ENCODE data around the gene SIRPG.

SIRPG gene

GRCh38 chr20:1696521-1697209, 39.1 kb upstream of the SIRPG start:
- no peak for DNase-seq (ENCODE audit: low read depth in 2 of 2)
- no peak for TF ChIP-seq CTCF (IDR thresholded peaks at IDR 0.05; ENCODE audit: low read depth, low read length)
- no peak overlapping the region for H3K4me3 ChIP-seq (replicated peaks in 1 of 2; ENCODE audit: low read depth in 2 of 2, low read length in 2 of 2)

- no peak for DNase-seq (ENCODE audit: low read depth in 2 of 2)
- TF ChIP-seq CTCF (IDR thresholded peaks at IDR 0.05; ENCODE audit: low read depth, low read length), result no peak
- no peak overlapping the region for H3K4me3 ChIP-seq (replicated peaks in 1 of 2; ENCODE audit: low read depth in 2 of 2, low read length in 2 of 2)
These were observed 37.1 kb upstream of the SIRPG start for GRCh38 chr20:1694672-1695071.

GRCh38 chr20:1693427-1693826, 35.8 kb upstream of the SIRPG start:
- no peak for TF ChIP-seq CTCF (IDR thresholded peaks at IDR 0.05; ENCODE audit: low read depth, low read length)
- no peak overlapping the region for H3K4me3 ChIP-seq (replicated peaks in 1 of 2; ENCODE audit: low read depth in 2 of 2, low read length in 2 of 2)
- no peak for DNase-seq (ENCODE audit: low read depth in 2 of 2)

GRCh38 chr20:1689721-1690120, 32.1 kb upstream of the SIRPG start:
- H3K4me3 ChIP-seq (replicated peaks in 1 of 2; ENCODE audit: low read depth in 2 of 2, low read length in 2 of 2), result no peak overlapping the region
- no peak for TF ChIP-seq CTCF (IDR thresholded peaks at IDR 0.05; ENCODE audit: low read depth, low read length)
- DNase-seq (ENCODE audit: low read depth in 2 of 2), result no peak

- TF ChIP-seq CTCF (IDR thresholded peaks at IDR 0.05; ENCODE audit: low read depth, low read length), result no peak
- DNase-seq (ENCODE audit: low read depth in 2 of 2), result no peak
- H3K4me3 ChIP-seq (replicated peaks in 1 of 2; ENCODE audit: low read depth in 2 of 2, low read length in 2 of 2), result no peak overlapping the region
These were observed 31.4 kb upstream of the SIRPG start for GRCh38 chr20:1688886-1689538.

GRCh38 chr20:1687053-1687452, 29.5 kb upstream of the SIRPG start:
- no peak for TF ChIP-seq CTCF (IDR thresholded peaks at IDR 0.05; ENCODE audit: low read depth, low read length)
- no peak overlapping the region for H3K4me3 ChIP-seq (replicated peaks in 1 of 2; ENCODE audit: low read depth in 2 of 2, low read length in 2 of 2)
- no peak for DNase-seq (ENCODE audit: low read depth in 2 of 2)
